ENCODE data around the gene RAP1GAP. TPM values are rescaled to one million over a fixed set of nuclear protein-coding genes. Genes with fewer than 3 reads are reported as not detected.
A peak's percentile ranks its signal among the peaks of the same experiment; 100 is the strongest.
"Not testable (repeated sequence)": the region's sequence is repeated elsewhere in the genome, so short reads cannot be mapped to it uniquely, and the experiment has no call there.

The RAP1GAP gene
- total and polyA plus RNA-seq, 7 donors: 0.04 to 0.57 (median 0.21) TPM; not detected in 2

GRCh38 chr1:21569820-21570527, 99.2 kb downstream of the RAP1GAP start:
- ATAC-seq: no peak
- Histone ChIP-seq H3K9me3 (peaks cover 5% of the 10 kb centered on the region), H3K4me3 (no peak overlapping the region), H3K36me3 (ENCODE audit: insufficient read depth in 1 of 2, low read depth in 1 of 2) (no peaks in the 10 kb centered on the region), H3K4me1 (no peaks in the 10 kb centered on the region), H3K27ac (no peak overlapping the region), H3K27me3 (ENCODE audit: insufficient read depth in 3 of 3, low read length in 2 of 3) (peaks cover 0 to 8% (median 6%) of the 10 kb centered on the region in 3 donors)
- WGBS, 3 donors: 79 to 91% (median 82%) methylated on average over 10 of the region's 10 CpGs
- DNase-seq: peak in 1 of 2 donors; percentile 26
- intact Hi-C loops (cut with DNase I): no loop called here
- TF ChIP-seq, protein P1, sequence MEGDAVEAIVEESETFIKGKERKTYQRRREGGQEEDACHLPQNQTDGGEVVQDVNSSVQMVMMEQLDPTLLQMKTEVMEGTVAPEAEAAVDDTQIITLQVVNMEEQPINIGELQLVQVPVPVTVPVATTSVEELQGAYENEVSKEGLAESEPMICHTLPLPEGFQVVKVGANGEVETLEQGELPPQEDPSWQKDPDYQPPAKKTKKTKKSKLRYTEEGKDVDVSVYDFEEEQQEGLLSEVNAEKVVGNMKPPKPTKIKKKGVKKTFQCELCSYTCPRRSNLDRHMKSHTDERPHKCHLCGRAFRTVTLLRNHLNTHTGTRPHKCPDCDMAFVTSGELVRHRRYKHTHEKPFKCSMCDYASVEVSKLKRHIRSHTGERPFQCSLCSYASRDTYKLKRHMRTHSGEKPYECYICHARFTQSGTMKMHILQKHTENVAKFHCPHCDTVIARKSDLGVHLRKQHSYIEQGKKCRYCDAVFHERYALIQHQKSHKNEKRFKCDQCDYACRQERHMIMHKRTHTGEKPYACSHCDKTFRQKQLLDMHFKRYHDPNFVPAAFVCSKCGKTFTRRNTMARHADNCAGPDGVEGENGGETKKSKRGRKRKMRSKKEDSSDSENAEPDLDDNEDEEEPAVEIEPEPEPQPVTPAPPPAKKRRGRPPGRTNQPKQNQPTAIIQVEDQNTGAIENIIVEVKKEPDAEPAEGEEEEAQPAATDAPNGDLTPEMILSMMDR (IDR thresholded peaks at IDR 0.05): no peak

DNA sequence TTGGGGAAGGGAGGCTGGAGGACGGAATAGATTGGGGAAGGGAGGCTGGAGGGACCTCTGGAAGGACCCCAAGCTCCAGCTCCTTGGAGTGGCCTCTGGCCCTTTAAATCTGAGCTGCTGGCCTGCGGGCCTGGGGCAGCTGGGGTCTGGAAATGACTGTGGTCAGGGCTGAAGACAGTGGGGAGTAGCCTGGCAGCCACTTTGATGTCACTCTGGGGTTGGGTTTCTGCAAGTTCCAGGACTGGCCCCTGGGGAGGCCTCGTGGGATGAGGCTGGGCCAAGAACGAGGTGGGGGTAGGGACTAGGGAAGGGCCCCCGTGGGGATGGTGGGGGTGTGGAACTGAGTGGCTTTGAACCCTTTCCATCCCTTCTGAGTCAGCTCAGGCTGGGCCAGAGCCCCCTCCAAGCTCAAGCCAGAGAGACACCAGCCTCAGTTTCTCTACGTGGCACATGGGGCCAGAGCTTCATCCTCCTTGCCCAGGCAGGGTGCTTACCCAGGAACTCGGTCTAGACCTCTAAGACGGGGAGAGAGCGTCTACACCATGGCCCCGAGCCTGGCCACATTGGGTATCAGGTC, 100.3 kb downstream of the RAP1GAP start:
- Histone ChIP-seq H3K27ac (no peak overlapping the region), H3K4me3 (no peak overlapping the region), H3K27me3 (ENCODE audit: insufficient read depth in 3 of 3, low read length in 2 of 3) (peaks cover 0 to 8% (median 0%) of the 10 kb centered on the region in 3 donors), H3K4me1 (no peaks in the 10 kb centered on the region), H3K9me3 (peaks cover 5% of the 10 kb centered on the region), H3K36me3 (ENCODE audit: insufficient read depth in 1 of 2, low read depth in 1 of 2) (no peaks in the 10 kb centered on the region)
- TF ChIP-seq, protein P1 (IDR thresholded peaks at IDR 0.05): no peak
- intact Hi-C loops (cut with DNase I): no loop called here
- ATAC-seq (no peak), DNase-seq (no peak)
- 71 to 75% (median 73%) methylated on average over 8 to 10 of the region's 10 CpGs for WGBS, 3 donors

- H3K36me3 ChIP-seq (ENCODE audit: insufficient read depth in 1 of 2, low read depth in 1 of 2): no peaks in the 10 kb centered on the region
- 86 to 89% (median 89%) methylated on average over 15 of the region's 15 CpGs for WGBS, 3 donors
- ATAC-seq (no peak), DNase-seq (peak in 1 of 2 donors; percentile 8)
- peaks cover 0 to 5% (median 0%) of the 10 kb centered on the region in 3 donors for H3K27me3 ChIP-seq (ENCODE audit: insufficient read depth in 3 of 3, low read length in 2 of 3)
- H3K27ac ChIP-seq: no peak overlapping the region
- TF ChIP-seq, protein P1 (IDR thresholded peaks at IDR 0.05): no peak
- H3K4me3 ChIP-seq: no peak overlapping the region
- no peaks in the 10 kb centered on the region for H3K4me1 ChIP-seq
- H3K9me3 ChIP-seq: peaks cover 5% of the 10 kb centered on the region
- intact Hi-C loops (cut with DNase I): no loop called here
Observed at GRCh38 chr1:21568006-21568746, 101.0 kb downstream of the RAP1GAP start.

DNA sequence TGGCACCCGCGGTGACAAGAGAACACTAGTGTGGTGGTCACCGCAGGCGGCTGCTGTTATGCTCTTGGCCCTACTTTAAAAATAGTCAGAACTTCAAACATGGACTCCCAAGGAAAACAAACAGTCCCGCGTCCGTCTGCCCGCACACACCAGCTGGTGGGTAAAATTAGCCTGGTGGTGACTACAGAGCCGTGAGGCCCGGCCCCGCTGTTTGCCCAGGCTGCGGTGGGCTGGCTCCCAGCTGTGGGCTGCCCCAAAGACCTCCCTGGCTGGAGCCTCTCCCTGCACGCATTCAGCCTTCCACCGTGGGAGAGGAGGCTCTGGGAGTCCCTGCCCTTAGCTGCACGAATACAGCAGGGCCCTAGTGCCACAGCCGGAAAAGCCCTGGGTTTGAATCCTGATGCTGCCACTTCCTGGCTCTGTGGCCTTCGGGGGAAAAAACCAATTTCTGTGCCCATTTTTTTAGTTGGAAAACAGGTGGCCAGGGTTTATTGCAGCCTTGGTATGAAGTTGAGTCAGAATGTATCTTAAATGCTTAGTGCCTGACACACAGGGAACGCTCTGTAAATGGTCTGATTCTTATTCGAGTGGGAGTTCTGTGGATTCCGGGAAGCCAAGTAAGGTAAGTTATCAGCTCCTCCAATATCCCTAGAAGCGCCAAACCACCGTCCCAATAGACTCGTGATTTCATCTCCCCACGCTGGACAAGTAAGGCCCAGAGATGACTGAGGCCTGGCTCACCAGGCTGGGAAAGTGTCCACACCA, 101.7 kb downstream of the RAP1GAP start:
- Histone ChIP-seq H3K36me3 (ENCODE audit: insufficient read depth in 1 of 2, low read depth in 1 of 2) (no peaks in the 10 kb centered on the region), H3K27me3 (ENCODE audit: insufficient read depth in 3 of 3, low read length in 2 of 3) (peaks cover 0 to 5% (median 0%) of the 10 kb centered on the region in 3 donors), H3K27ac (no peak overlapping the region), H3K4me3 (no peak overlapping the region), H3K4me1 (no peaks in the 10 kb centered on the region), H3K9me3 (peaks cover 5% of the 10 kb centered on the region)
- 60 to 69% (median 61%) methylated on average over 24 of the region's 24 CpGs for WGBS, 3 donors
- TF ChIP-seq, protein P1 (IDR thresholded peaks at IDR 0.05): no peak
- intact Hi-C loops (cut with DNase I): no loop called here
- DNase-seq (no peak), ATAC-seq (no peak)

DNA sequence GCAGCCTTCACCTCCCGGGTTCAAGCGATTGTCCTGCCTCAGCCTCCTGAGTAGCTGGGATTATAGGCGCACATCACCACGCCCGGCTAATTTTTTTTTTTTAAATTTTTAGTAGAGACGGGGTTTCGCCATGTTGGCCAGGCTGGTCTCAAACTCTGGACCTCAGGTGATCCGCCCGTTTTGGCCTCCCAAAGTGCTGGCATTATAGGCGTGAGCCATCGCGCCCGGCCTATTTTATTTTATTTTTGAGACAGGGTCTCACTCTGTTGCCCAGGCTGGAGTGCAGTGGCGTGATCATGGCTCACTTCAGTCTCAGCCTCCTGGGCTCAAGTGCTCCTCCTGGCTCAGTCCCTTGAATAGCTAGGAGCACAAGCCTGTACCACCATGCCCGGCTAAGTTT, 102.8 kb downstream of the RAP1GAP start:
- H3K4me1 ChIP-seq; ATAC-seq; H3K27me3 ChIP-seq (ENCODE audit: insufficient read depth in 3 of 3, low read length in 2 of 3); intact Hi-C loops (cut with DNase I); H3K27ac ChIP-seq; H3K36me3 ChIP-seq (ENCODE audit: insufficient read depth in 1 of 2, low read depth in 1 of 2); H3K9me3 ChIP-seq; H3K4me3 ChIP-seq: not testable (repeated sequence)
- WGBS, 3 donors: 92 to 96% (median 94%) methylated on average over 15 of the region's 15 CpGs
- DNase-seq: peak in 1 of 2 donors; percentile 9

Data from psoas muscle (tissue), 8 donors.